OCI-LY3 (cell line): ENCODE results near the gene C1RL.
"Not testable (repeated sequence)": the region's sequence is repeated elsewhere in the genome, so short reads cannot be mapped to it uniquely, and the experiment has no call there.

Source experiments
- H2AFZ ChIP-seq: fragments of 200-600, 300-600 bp; shearing (Covaris generic); 2 replicates; pipeline ENCODE4 v1.6.0; 2014; ENCODE audit warnings: antibody characterized with exemption, low read depth, low read length
- H3K27ac ChIP-seq: fragments of 200-600, 300-600 bp; sonication (generic); 2 replicates; pipeline ENCODE4 v1.5.1; 2014; ENCODE audit warnings: mild to moderate bottlenecking, low read length, moderate library complexity, mixed read lengths
- H3K27me3 ChIP-seq: fragments of 200-600, 300-600 bp; sonication (generic); 2 replicates; pipeline ENCODE4 v1.6.1; 2014; ENCODE audit warnings: low read depth, low read length, mixed read lengths
- H3K36me3 ChIP-seq: fragments of 200-600, 300-600 bp; sonication (generic); replicated peaks from 2 replicates; pipeline ENCODE3; 2014; ENCODE audit warnings: low read depth, low read length, mixed read lengths
- H3K4me1 ChIP-seq: fragments of 300-600, 200-600 bp; sonication (generic); 2 replicates; pipeline ENCODE4 v1.6.1; 2014; ENCODE audit warnings: low read length, mixed read lengths
- H3K4me2 ChIP-seq: fragments of 200-600, 300-600 bp; sonication (generic); 2 replicates; pipeline ENCODE4 v1.6.1; 2014; ENCODE audit warnings: low read length, mixed read lengths
- H3K4me3 ChIP-seq: fragments of 300-600, 200-600 bp; sonication (generic); 2 replicates; pipeline ENCODE4 v1.5.1; 2014; ENCODE audit warnings: antibody characterized with exemption, mild to moderate bottlenecking, low read length, moderate library complexity
- H3K79me2 ChIP-seq: fragments of 300-600, 200-600 bp; shearing (Covaris generic); 2 replicates; pipeline ENCODE4 v1.6.1; 2014; ENCODE audit warnings: mild to moderate bottlenecking, low read length, mixed read lengths
- H3K9ac ChIP-seq: fragments of 300-600, 200-600 bp; shearing (Covaris generic); 2 replicates; pipeline ENCODE4 v1.6.0; 2014; ENCODE audit warnings: mild to moderate bottlenecking, low read length, moderate library complexity
- H3K9me3 ChIP-seq: fragments of 200-600, 300-600 bp; shearing (Covaris generic); 2 replicates; pipeline ENCODE4 v1.6.1; 2014; ENCODE audit warnings: low read length, mixed read lengths; ENCODE audit not compliant: insufficient read depth
- H4K20me1 ChIP-seq: fragments of 200-600, 300-600 bp; sonication (generic); 2 replicates; pipeline ENCODE4 v1.6.1; 2016; ENCODE audit warnings: low read length, mixed read lengths; ENCODE audit not compliant: insufficient read depth
- EZH2phosphoT487 ChIP-seq: fragments of 200-600 bp; shearing (Covaris generic); IDR thresholded peaks from 2 replicates; pipeline ENCODE4 v1.6.1; 2018; ENCODE audit warnings: antibody characterized with exemption, mixed run types, low read depth
- TF ChIP-seq, protein P1 (sequence below): fragments of 200-600, 300-600 bp; sonication (generic); IDR thresholded peaks from 2 replicates; pipeline ENCODE4 v1.5.1; 2014; ENCODE audit warnings: antibody characterized with exemption, low read length, low read depth

Gene C1RL

DNA sequence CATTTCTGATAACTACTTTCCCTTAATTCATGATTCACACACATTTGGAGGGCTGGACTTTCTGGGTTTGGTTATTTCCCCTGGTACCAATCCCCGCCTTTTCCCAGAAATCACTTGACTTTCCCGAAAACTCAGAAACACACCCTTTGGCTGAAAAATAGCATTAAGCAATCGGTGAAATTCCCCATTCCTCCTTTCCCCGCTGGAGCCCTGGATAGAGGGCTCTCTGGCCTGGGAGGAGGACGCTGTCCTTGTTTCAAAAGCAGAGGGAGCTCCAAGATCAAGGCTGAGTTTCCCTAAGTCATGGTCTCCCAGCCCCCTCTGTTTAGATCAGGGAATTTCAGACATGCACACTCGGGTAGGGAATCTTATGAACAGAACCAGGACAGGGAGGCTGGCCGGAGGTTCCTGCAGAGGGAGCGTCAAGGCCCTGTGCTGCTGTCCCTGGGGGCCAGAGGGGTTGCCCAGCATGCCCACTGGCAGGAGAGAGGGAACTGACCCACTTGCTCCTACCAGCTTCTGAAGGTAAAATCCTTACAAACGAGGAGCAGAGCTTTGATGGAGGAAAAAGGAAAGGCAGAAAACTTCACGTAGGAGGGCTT, 48.6 kb downstream of the C1RL start, which contains the start of gene C1S:
Gene C1S (plus strand): TSS at position 366 of the 602 bp plus-strand sequence. CDS start 1,195 bp downstream, outside the sequence.
- no peak within 1 kb of the TSS for H3K27ac ChIP-seq
- no peaks in the 10 kb centered on the region for H3K9me3 ChIP-seq
- H3K79me2 ChIP-seq, result no peaks in the 10 kb centered on the region
- H2AFZ ChIP-seq, result no peak within 1 kb of the TSS
- H3K27me3 ChIP-seq, result peaks cover 42% of the 10 kb centered on the region
- TF ChIP-seq EZH2phosphoT487, result no peak
- TF ChIP-seq, protein P1, sequence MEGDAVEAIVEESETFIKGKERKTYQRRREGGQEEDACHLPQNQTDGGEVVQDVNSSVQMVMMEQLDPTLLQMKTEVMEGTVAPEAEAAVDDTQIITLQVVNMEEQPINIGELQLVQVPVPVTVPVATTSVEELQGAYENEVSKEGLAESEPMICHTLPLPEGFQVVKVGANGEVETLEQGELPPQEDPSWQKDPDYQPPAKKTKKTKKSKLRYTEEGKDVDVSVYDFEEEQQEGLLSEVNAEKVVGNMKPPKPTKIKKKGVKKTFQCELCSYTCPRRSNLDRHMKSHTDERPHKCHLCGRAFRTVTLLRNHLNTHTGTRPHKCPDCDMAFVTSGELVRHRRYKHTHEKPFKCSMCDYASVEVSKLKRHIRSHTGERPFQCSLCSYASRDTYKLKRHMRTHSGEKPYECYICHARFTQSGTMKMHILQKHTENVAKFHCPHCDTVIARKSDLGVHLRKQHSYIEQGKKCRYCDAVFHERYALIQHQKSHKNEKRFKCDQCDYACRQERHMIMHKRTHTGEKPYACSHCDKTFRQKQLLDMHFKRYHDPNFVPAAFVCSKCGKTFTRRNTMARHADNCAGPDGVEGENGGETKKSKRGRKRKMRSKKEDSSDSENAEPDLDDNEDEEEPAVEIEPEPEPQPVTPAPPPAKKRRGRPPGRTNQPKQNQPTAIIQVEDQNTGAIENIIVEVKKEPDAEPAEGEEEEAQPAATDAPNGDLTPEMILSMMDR, result no peak
- H4K20me1 ChIP-seq, result no peaks in the 10 kb centered on the region
- no peak within 1 kb of the TSS for H3K4me3 ChIP-seq
- no peak within 1 kb of the TSS for H3K9ac ChIP-seq
- H3K4me1 ChIP-seq, result no peaks in the 10 kb centered on the region
- no peak within 1 kb of the TSS for H3K4me2 ChIP-seq
- no peaks in the 10 kb centered on the region for H3K36me3 ChIP-seq

DNA sequence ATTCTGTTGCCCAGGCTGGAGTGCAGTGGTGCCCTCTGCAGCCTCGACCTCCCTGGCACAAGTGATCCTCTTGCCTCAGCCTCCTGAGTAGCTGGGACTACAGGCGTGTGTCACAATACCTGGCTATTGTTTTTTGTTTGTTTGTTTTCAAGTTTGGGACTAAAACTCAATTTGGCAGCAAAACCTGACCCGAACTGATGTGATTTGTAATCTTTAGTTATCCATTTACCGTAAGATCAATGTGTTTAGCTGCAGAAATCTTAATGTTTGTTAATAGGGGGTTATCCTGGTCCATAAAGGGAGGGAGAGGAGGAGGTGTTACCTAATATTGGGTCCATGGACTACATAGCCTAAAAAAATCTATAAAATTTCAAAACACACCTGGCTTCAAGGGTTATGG, 49.2 kb downstream of the C1RL start:
- no peaks in the 10 kb centered on the region for H3K4me1 ChIP-seq
- H3K79me2 ChIP-seq, result no peaks in the 10 kb centered on the region
- no peaks in the 10 kb centered on the region for H3K36me3 ChIP-seq
- no peak overlapping the region for H3K27ac ChIP-seq
- no peak overlapping the region for H3K9ac ChIP-seq
- no peaks in the 10 kb centered on the region for H4K20me1 ChIP-seq
- TF ChIP-seq EZH2phosphoT487, result no peak
- TF ChIP-seq, protein P1, result no peak
- H2AFZ ChIP-seq, result no peak overlapping the region
- H3K4me2 ChIP-seq, result no peak overlapping the region
- no peaks in the 10 kb centered on the region for H3K9me3 ChIP-seq
- H3K4me3 ChIP-seq, result no peak overlapping the region
- H3K27me3 ChIP-seq, result peaks cover 48% of the 10 kb centered on the region

DNA sequence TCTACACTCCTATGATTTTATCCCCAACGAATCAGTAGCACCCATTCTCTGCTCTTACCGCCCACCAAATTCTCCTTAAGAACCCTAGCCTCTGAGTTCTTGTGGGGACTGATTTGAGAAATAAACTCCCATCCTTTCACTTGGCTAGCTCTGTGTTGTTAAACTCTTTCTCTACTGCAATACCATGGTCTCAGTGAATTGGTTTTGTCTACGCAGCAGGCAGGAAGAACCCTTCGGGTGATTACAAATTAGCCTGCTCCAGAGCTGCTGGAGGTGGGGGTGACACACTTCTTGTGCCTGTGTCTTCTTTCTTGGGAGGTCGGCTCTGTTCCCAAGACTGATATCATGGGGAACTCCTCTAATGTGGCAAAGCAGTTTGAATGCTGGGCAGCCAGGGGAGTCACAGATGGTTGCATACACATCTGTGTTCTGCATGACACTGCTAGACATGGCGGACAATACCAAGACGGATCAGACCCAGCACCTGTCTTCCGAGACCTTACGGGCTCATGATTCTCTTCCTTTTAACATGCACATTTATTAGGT, 50.1 kb downstream of the C1RL start:
- H2AFZ ChIP-seq, result no peak overlapping the region
- H3K4me3 ChIP-seq, result no peak overlapping the region
- H3K27ac ChIP-seq, result no peak overlapping the region
- H3K27me3 ChIP-seq, result peaks cover 48% of the 10 kb centered on the region
- H3K4me2 ChIP-seq, result no peak overlapping the region
- H3K9ac ChIP-seq, result no peak overlapping the region
- H3K79me2 ChIP-seq, result no peaks in the 10 kb centered on the region
- no peaks in the 10 kb centered on the region for H4K20me1 ChIP-seq
- no peaks in the 10 kb centered on the region for H3K9me3 ChIP-seq
- H3K36me3 ChIP-seq, result no peaks in the 10 kb centered on the region
- no peak for TF ChIP-seq EZH2phosphoT487
- TF ChIP-seq, protein P1, result no peak
- no peaks in the 10 kb centered on the region for H3K4me1 ChIP-seq

DNA sequence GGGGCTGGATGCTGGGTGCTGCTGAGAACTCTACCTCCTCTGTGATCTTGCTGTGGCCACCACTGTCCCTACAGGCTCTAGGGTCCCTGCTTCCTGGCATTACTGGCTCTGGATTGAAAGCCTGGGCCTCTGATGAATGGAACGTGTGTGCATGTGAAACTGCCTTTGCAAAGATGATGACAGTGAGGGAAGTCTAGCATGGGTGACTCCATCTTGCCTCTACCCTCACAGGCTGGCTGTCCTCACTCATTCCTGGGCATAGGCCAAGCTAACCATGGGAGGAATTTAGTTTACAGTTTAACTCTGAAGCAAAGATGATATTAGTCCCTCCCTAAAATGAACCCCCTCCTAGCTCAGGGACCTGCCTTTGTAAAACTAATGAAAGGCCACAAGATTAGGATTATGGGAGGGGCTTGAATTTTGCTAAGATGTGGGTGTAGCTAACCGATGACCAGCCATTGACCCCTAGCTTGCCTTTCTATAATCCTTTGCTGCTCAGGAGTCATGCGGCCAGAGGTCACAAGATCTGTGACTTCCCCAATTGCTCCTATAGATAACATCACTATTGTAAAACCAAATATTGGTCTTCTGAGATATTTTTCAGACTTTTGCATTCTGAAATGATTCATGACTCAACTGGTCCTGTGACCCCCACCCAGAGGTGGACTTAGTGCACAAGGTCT, 50.7 kb downstream of the C1RL start:
- no peak overlapping the region for H2AFZ ChIP-seq
- H3K27ac ChIP-seq, result no peak overlapping the region
- no peaks in the 10 kb centered on the region for H3K79me2 ChIP-seq
- H3K9me3 ChIP-seq, result no peaks in the 10 kb centered on the region
- no peak overlapping the region for H3K4me3 ChIP-seq
- H3K4me2 ChIP-seq, result no peak overlapping the region
- H4K20me1 ChIP-seq, result no peaks in the 10 kb centered on the region
- H3K27me3 ChIP-seq, result peaks cover 46% of the 10 kb centered on the region
- TF ChIP-seq EZH2phosphoT487, result no peak
- TF ChIP-seq, protein P1, result no peak
- no peaks in the 10 kb centered on the region for H3K4me1 ChIP-seq
- no peak overlapping the region for H3K9ac ChIP-seq
- no peaks in the 10 kb centered on the region for H3K36me3 ChIP-seq

DNA sequence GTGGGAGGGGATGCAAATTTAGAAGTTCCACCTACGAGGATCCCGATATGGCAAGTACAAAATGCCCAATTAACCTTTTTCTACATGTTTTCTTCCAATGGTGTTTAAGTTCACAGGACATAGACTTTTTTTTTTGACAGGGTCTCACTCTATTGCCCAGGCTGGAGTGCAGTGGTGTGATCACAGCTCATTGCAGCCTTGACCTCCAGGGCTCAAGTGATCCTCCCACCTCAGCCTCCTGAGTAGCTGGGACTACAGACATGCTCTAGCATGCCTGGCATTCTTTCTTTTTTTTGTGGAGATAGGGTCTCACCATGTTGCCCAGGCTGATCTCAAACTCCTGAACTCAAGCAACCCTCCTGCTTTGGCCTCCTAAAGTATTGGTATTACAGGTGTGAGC, 53.3 kb downstream of the C1RL start:
- H3K36me3 ChIP-seq, H3K27ac ChIP-seq, H4K20me1 ChIP-seq, H2AFZ ChIP-seq, H3K9me3 ChIP-seq, H3K4me2 ChIP-seq, H3K4me3 ChIP-seq, H3K9ac ChIP-seq, H3K79me2 ChIP-seq, H3K4me1 ChIP-seq: not testable (repeated sequence)
- H3K27me3 ChIP-seq, result peaks cover 42% of the 10 kb centered on the region
